ENCODE measurements around the gene MLLT10. TPM values are rescaled to one million over a fixed set of nuclear protein-coding genes. Genes with fewer than 3 reads are reported as not detected.

MLLT10 gene
- total and polyA plus RNA-seq, 2 of the 8 experiments (the other 6 are each of a cell fraction or from before 2014, with no cell fraction given): 53.1 to 62.1 TPM

DNA sequence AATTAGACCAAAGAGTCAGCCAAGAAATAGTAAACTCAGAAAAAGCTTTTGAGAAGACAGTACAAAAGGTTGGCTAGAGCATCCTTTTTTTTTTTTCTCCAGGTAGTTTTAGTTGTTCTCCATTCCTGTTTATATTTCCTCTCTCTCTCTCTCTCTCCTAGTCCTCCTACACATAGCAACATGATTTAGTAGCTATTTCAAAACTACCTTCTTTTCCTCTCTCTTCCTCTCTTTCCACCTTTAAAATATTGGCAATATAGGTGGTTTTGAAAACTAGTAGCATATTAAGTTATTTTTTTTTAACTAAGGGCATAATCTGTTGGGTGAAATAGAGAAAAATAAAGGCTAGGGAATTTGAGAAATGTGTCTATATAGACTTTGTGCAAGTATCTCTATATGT, 13.5 kb upstream of the MLLT10 start (continued):
- TF ChIP-seq PHF8 (conservative IDR thresholded peaks at IDR 0.05; ENCODE audit: low read depth, low read length) (no peak), RFX5 (IDR thresholded peaks at IDR 0.05; ENCODE audit: borderline replicate concordance, low read depth, low read length) (no peak), RAD21 (IDR thresholded peaks at IDR 0.05 in 1 of 2, conservative IDR thresholded peaks at IDR 0.05 in 1 of 2; ENCODE audit: low read depth in 2 of 2, low read length in 2 of 2) (no peak), TAF7 (optimal IDR thresholded peaks at IDR 0.05; ENCODE audit: borderline replicate concordance, low read depth, low read length) (no peak), CBX5 (IDR thresholded peaks at IDR 0.05; ENCODE audit: low read depth, low read length) (no peak)
